ENCODE data around the gene ARHGDIB. TPM values are rescaled to one million over a fixed set of nuclear protein-coding genes. Genes with fewer than 3 reads are reported as not detected.

ARHGDIB gene
- total RNA-seq, 2 donors from 2014 or later, result 0.66 to 0.95 TPM

DNA sequence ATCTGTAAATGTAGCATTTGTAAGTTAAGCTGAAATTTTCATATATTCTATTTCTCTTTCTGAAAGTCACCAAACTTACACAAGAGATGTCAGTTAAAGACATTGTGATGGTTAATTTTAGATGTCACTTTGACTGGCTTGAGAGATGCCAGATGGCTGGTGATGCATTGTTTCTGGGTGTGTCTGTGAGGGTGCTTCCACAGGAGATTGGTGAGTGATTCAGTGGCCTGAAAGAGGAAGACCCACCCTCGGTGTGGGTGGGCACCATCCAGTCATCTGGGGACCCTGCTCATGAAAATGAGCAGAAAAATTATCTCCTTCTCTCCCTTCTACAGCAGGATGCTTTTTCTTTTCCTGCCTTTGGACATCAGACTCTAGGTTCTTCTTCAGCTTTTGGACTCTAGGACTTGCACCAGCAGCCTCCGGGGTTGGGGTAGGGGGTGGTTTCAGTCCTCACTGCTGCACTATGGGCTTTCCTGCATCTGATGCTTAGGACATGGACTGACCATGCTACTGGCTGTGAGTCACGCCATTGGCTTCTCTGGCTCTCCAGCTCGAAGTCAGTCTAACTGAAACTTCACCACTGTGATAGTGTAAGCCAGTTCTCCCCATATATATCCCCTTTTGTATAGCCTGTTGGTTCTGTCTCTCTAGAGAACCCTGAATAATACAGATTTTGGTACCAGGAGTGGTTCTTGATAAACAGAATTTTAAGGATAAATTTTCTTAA is 32.3 kb upstream of the ARHGDIB start:
- Mint-ChIP-seq H3K4me3 (no peak overlapping the region), H3K27me3 (ENCODE audit: insufficient read depth) (no peaks in the 10 kb centered on the region), H3K4me1 (no peaks in the 10 kb centered on the region), H3K9me3 (peaks cover 9% of the 10 kb centered on the region), H3K27ac (no peak overlapping the region), H3K36me3 (ENCODE audit: low read depth) (no peaks in the 10 kb centered on the region)
- no peaks in the 10 kb centered on the region for H3K4me1 ChIP-seq (ENCODE audit: control insufficient read depth, insufficient read depth, low read length)
- H3K27me3 ChIP-seq (ENCODE audit: control insufficient read depth, insufficient read depth, low read length, poor library complexity, severe bottlenecking), result no peaks in the 10 kb centered on the region
- H3K4me3 ChIP-seq (ENCODE audit: low read length), result no peak overlapping the region
- 90 to 100% methylated on average over 1 to 4 of the region's 4 CpGs for WGBS, 2 experiments (ENCODE audit: insufficient coverage in 1 of 2, insufficient read length in 1 of 2)
- no peaks in the 10 kb centered on the region for H3K36me3 ChIP-seq (ENCODE audit: control insufficient read depth, insufficient read depth, low read length)
- no peak overlapping the region for H3K9ac ChIP-seq (ENCODE audit: extremely low read depth, low read length, poor library complexity, severe bottlenecking)
- H3K27ac ChIP-seq (ENCODE audit: low read depth, low read length), result no peak overlapping the region
- no peak for DNase-seq
- TF ChIP-seq, protein P1, sequence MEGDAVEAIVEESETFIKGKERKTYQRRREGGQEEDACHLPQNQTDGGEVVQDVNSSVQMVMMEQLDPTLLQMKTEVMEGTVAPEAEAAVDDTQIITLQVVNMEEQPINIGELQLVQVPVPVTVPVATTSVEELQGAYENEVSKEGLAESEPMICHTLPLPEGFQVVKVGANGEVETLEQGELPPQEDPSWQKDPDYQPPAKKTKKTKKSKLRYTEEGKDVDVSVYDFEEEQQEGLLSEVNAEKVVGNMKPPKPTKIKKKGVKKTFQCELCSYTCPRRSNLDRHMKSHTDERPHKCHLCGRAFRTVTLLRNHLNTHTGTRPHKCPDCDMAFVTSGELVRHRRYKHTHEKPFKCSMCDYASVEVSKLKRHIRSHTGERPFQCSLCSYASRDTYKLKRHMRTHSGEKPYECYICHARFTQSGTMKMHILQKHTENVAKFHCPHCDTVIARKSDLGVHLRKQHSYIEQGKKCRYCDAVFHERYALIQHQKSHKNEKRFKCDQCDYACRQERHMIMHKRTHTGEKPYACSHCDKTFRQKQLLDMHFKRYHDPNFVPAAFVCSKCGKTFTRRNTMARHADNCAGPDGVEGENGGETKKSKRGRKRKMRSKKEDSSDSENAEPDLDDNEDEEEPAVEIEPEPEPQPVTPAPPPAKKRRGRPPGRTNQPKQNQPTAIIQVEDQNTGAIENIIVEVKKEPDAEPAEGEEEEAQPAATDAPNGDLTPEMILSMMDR (conservative IDR thresholded peaks at IDR 0.05), result no peak
- no peaks in the 10 kb centered on the region for H3K9me3 ChIP-seq (ENCODE audit: control insufficient read depth, low read length)

DNA sequence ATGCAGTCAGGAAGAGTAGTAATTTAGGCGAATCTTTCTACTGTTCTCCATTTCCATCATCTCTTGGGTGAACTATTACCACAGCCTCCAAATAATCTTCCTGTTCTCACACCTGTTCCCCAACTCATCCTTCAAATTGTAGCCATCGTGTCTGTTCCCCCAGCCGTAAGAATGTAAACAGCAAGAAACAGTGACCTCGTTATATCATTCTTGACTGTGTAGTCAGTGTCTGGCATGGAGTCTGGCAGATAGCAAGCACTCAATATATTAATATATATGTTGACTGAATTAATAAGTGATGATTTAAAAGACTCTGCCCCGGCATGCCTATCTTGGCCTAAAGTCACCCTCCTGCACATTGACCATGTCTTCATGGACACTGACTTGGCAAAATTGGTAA is 31.7 kb upstream of the ARHGDIB start:
- no peaks in the 10 kb centered on the region for H3K27me3 Mint-ChIP-seq (ENCODE audit: insufficient read depth)
- WGBS, 2 experiments (ENCODE audit: insufficient coverage in 1 of 2, insufficient read length in 1 of 2), result 86 to 88% methylated on average over 3 to 5 of the region's 5 CpGs

DNA sequence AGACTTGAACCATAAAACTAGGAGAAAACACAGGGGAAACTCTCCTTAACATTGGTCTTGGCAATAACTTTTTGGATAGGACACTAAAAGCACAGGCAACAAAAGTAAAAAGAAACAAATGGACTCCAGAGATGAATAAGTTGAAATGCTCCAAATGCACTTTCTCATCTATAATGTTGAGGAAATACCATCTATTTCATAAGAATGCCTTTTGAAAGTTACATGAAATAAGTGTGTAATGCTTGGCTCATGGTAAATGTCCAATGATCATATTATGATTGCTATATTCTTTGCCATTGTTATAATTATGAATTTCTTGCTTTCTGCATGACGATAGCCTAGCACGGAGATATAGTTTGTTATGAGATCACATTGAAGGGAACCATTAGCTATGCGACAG is 31.3 kb upstream of the ARHGDIB start:
- Mint-ChIP-seq H3K4me1 (no peaks in the 10 kb centered on the region), H3K9me3 (peaks cover 9% of the 10 kb centered on the region), H3K27me3 (ENCODE audit: insufficient read depth) (no peaks in the 10 kb centered on the region), H3K27ac (no peak overlapping the region), H3K36me3 (ENCODE audit: low read depth) (no peaks in the 10 kb centered on the region), H3K4me3 (no peak overlapping the region)
- Histone ChIP-seq H3K27ac (ENCODE audit: low read depth, low read length) (no peak overlapping the region), H3K4me3 (ENCODE audit: low read length) (no peak overlapping the region), H3K27me3 (ENCODE audit: control insufficient read depth, insufficient read depth, low read length, poor library complexity, severe bottlenecking) (no peaks in the 10 kb centered on the region), H3K36me3 (ENCODE audit: control insufficient read depth, insufficient read depth, low read length) (no peaks in the 10 kb centered on the region), H3K9me3 (ENCODE audit: control insufficient read depth, low read length) (no peaks in the 10 kb centered on the region), H3K9ac (ENCODE audit: extremely low read depth, low read length, poor library complexity, severe bottlenecking) (no peak overlapping the region), H3K4me1 (ENCODE audit: control insufficient read depth, insufficient read depth, low read length) (no peaks in the 10 kb centered on the region)
- 95% methylated on average over 3 of the region's 3 CpGs; no CpG with 5 or more reads in 1 of the 2 experiments for WGBS, 2 experiments (ENCODE audit: insufficient coverage in 1 of 2, insufficient read length in 1 of 2)
- DNase-seq, result no peak
- TF ChIP-seq, protein P1 (conservative IDR thresholded peaks at IDR 0.05), result no peak

More for the DNA sequence above, 31.7 kb upstream of the ARHGDIB start:
- H3K4me3 ChIP-seq (ENCODE audit: low read length), result no peak overlapping the region
- Mint-ChIP-seq H3K36me3 (ENCODE audit: low read depth) (no peaks in the 10 kb centered on the region), H3K4me1 (no peaks in the 10 kb centered on the region), H3K9me3 (peaks cover 9% of the 10 kb centered on the region), H3K27ac (no peak overlapping the region), H3K4me3 (no peak overlapping the region)
- TF ChIP-seq, protein P1 (conservative IDR thresholded peaks at IDR 0.05), result no peak
- H3K27me3 ChIP-seq (ENCODE audit: control insufficient read depth, insufficient read depth, low read length, poor library complexity, severe bottlenecking), result no peaks in the 10 kb centered on the region
- no peaks in the 10 kb centered on the region for H3K4me1 ChIP-seq (ENCODE audit: control insufficient read depth, insufficient read depth, low read length)
- H3K9ac ChIP-seq (ENCODE audit: extremely low read depth, low read length, poor library complexity, severe bottlenecking), result no peak overlapping the region
- H3K27ac ChIP-seq (ENCODE audit: low read depth, low read length), result no peak overlapping the region
- no peaks in the 10 kb centered on the region for H3K9me3 ChIP-seq (ENCODE audit: control insufficient read depth, low read length)
- no peak for DNase-seq
- no peaks in the 10 kb centered on the region for H3K36me3 ChIP-seq (ENCODE audit: control insufficient read depth, insufficient read depth, low read length)

Measured in endodermal cell (in vitro differentiated cells).